HG03558 (cell line): ENCODE measurements around the gene ALAS1.
"Not testable (repeated sequence)": the region's sequence is repeated elsewhere in the genome, so short reads cannot be mapped to it uniquely, and the experiment has no call there.

Experiments
- ATAC-seq: cut with Tn5 transposase; IDR thresholded peaks from one replicate; pipeline ENCODE4 v1.9.1; 2021; ENCODE audit warnings: moderate number of reproducible peaks; ENCODE audit not compliant: unreplicated experiment; ENCODE audit errors: extremely low read depth

Gene ALAS1

GRCh38 chr3:52176180-52176752, 21.7 kb upstream of the ALAS1 start:
- no peak for ATAC-seq

- no peak for ATAC-seq
These were observed 20.8 kb upstream of the ALAS1 start for GRCh38 chr3:52176951-52177700.

GRCh38 chr3:52177701-52178042, 20.3 kb upstream of the ALAS1 start:
- ATAC-seq, result no peak

GRCh38 chr3:52178126-52178525, 19.8 kb upstream of the ALAS1 start:
- not testable (repeated sequence) for ATAC-seq

GRCh38 chr3:52178537-52178936, 19.4 kb upstream of the ALAS1 start:
- no peak for ATAC-seq

- no peak for ATAC-seq
These were observed 16.4 kb upstream of the ALAS1 start for GRCh38 chr3:52181543-52181942.

GRCh38 chr3:52182196-52182595, 15.8 kb upstream of the ALAS1 start:
- no peak for ATAC-seq

GRCh38 chr3:52182691-52183090, 15.3 kb upstream of the ALAS1 start:
- ATAC-seq, result no peak

- no peak for ATAC-seq
These were observed 14.0 kb upstream of the ALAS1 start for GRCh38 chr3:52183786-52184445.

GRCh38 chr3:52184690-52185089, 13.3 kb upstream of the ALAS1 start:
- ATAC-seq, result no peak

GRCh38 chr3:52185311-52185710, 12.6 kb upstream of the ALAS1 start:
- no peak for ATAC-seq

GRCh38 chr3:52185837-52186236, 12.1 kb upstream of the ALAS1 start:
- ATAC-seq, result no peak

GRCh38 chr3:52186729-52187128, 11.2 kb upstream of the ALAS1 start:
- ATAC-seq, result no peak

- ATAC-seq, result no peak
These were observed 9.4 kb upstream of the ALAS1 start for GRCh38 chr3:52188556-52188955.

GRCh38 chr3:52190294-52191074, 7.5 kb upstream of the ALAS1 start:
- no peak for ATAC-seq

- ATAC-seq, result no peak
These were observed 6.3 kb upstream of the ALAS1 start for GRCh38 chr3:52191663-52192062.

GRCh38 chr3:52193065-52193464, 4.9 kb upstream of the ALAS1 start:
- ATAC-seq, result no peak

GRCh38 chr3:52194485-52195290, 3.3 kb upstream of the ALAS1 start:
- ATAC-seq, result no peak

- ATAC-seq, result no peak
These were observed 2.7 kb upstream of the ALAS1 start for GRCh38 chr3:52195291-52195597.

GRCh38 chr3:52195823-52196331, 2.1 kb upstream of the ALAS1 start:
- ATAC-seq, result no peak
